HepG2 (cell line): ENCODE data around the gene AQP5.

Source experiments
- IKZF1 ChIP-seq: fragments of 450-650 bp; IDR thresholded peaks from 2 replicates; pipeline ENCODE4 v1.7.1; 2016
- NFYB ChIP-seq: sonication (generic); formaldehyde crosslinking; IDR thresholded peaks from 2 replicates; pipeline ENCODE4 v1.4.0; 2020; ENCODE audit warnings: missing genetic modification reagents
- SNAPC2 ChIP-seq: sonication (generic); formaldehyde crosslinking; IDR thresholded peaks from 2 replicates; pipeline ENCODE4 v1.8.1; 2022; ENCODE audit warnings: mild to moderate bottlenecking, missing genetic modification reagents
- ZNF776 ChIP-seq: sonication (generic); formaldehyde crosslinking; IDR thresholded peaks from 2 replicates; pipeline ENCODE4 v1.4.0; 2020; ENCODE audit warnings: mild to moderate bottlenecking, missing genetic modification reagents
- TF ChIP-seq, protein P1 (sequence below): sonication (generic); formaldehyde crosslinking; IDR thresholded peaks from 2 replicates; pipeline ENCODE4 v1.4.0; 2020; ENCODE audit warnings: missing genetic modification reagents
- TF ChIP-seq, protein P2 (sequence below): sonication (generic); formaldehyde crosslinking; IDR thresholded peaks from 2 replicates; pipeline ENCODE4 v1.9.0; 2021; ENCODE audit warnings: missing genetic modification reagents, mild to moderate bottlenecking, borderline replicate concordance
- TF ChIP-seq, protein P3 (sequence below): sonication (generic); formaldehyde crosslinking; IDR thresholded peaks from 2 replicates; pipeline ENCODE4 v1.5.0; 2020; ENCODE audit warnings: mild to moderate bottlenecking, missing genetic modification reagents, moderate library complexity

DNA sequence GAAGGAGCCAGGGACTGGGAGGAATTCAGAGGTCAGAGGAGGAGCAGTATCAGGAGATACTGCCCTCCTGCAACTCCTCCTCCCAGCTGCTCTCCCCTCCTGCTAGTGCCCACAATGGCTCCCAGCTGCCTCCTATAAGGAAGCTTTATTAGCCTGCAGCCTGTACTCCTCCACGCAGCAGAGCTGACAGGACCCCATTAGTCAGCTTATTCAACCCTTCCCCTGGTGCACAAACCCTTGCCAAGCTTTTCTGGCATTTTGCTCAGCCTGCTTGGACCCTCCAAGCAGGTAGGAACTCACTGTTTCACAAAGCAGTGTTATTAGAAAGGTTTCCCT lies 18.1 kb upstream of the AQP5 start:
- no peak for TF ChIP-seq SNAPC2 (CRISPR knock-in tag)
- TF ChIP-seq, protein P1, sequence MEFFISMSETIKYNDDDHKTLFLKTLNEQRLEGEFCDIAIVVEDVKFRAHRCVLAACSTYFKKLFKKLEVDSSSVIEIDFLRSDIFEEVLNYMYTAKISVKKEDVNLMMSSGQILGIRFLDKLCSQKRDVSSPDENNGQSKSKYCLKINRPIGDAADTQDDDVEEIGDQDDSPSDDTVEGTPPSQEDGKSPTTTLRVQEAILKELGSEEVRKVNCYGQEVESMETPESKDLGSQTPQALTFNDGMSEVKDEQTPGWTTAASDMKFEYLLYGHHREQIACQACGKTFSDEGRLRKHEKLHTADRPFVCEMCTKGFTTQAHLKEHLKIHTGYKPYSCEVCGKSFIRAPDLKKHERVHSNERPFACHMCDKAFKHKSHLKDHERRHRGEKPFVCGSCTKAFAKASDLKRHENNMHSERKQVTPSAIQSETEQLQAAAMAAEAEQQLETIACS: no peak
- TF ChIP-seq NFYB (CRISPR knock-in tag): no peak
- TF ChIP-seq, protein P2, sequence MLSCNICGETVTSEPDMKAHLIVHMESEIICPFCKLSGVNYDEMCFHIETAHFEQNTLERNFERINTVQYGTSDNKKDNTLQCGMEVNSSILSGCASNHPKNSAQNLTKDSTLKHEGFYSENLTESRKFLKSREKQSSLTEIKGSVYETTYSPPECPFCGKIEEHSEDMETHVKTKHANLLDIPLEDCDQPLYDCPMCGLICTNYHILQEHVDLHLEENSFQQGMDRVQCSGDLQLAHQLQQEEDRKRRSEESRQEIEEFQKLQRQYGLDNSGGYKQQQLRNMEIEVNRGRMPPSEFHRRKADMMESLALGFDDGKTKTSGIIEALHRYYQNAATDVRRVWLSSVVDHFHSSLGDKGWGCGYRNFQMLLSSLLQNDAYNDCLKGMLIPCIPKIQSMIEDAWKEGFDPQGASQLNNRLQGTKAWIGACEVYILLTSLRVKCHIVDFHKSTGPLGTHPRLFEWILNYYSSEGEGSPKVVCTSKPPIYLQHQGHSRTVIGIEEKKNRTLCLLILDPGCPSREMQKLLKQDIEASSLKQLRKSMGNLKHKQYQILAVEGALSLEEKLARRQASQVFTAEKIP (CRISPR knock-in tag): no peak
- TF ChIP-seq IKZF1: no peak
- TF ChIP-seq, protein P3, sequence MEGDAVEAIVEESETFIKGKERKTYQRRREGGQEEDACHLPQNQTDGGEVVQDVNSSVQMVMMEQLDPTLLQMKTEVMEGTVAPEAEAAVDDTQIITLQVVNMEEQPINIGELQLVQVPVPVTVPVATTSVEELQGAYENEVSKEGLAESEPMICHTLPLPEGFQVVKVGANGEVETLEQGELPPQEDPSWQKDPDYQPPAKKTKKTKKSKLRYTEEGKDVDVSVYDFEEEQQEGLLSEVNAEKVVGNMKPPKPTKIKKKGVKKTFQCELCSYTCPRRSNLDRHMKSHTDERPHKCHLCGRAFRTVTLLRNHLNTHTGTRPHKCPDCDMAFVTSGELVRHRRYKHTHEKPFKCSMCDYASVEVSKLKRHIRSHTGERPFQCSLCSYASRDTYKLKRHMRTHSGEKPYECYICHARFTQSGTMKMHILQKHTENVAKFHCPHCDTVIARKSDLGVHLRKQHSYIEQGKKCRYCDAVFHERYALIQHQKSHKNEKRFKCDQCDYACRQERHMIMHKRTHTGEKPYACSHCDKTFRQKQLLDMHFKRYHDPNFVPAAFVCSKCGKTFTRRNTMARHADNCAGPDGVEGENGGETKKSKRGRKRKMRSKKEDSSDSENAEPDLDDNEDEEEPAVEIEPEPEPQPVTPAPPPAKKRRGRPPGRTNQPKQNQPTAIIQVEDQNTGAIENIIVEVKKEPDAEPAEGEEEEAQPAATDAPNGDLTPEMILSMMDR (CRISPR knock-in tag): no peak
- no peak for TF ChIP-seq ZNF776 (CRISPR knock-in tag)
